NCI-H187 treated with DMSO at 0.1 percent for 48 hours (cell line): ENCODE results near the gene KIF16B.
"Not testable (repeated sequence)": the region's sequence is repeated elsewhere in the genome, so short reads cannot be mapped to it uniquely, and the experiment has no call there.

Source experiments
- DNase-seq: peaks from one replicate; lab custom pipeline; 2025; lab: John Stamatoyannopoulos, UW

The KIF16B gene

GRCh38 chr20:16519673-16520072 lies 53.6 kb downstream of the KIF16B start:
- DNase-seq, result not testable (repeated sequence)

DNA sequence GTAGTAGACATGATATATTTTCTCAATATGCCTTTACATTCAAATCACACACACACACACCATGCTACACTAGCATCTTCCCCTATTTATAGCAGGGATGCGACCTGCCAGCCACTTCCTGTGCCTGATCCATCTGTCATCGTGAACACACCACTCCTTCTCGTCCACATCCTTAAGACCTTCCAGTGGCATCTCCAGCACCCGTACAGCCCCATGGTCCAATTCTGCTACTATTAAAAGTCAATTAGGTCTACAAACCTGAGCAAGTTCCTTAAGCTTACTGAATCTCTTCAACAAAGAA lies 54.5 kb downstream of the KIF16B start:
- no peak for DNase-seq

GRCh38 chr20:16517946-16518783 lies 55.1 kb downstream of the KIF16B start:
- no peak for DNase-seq

DNA sequence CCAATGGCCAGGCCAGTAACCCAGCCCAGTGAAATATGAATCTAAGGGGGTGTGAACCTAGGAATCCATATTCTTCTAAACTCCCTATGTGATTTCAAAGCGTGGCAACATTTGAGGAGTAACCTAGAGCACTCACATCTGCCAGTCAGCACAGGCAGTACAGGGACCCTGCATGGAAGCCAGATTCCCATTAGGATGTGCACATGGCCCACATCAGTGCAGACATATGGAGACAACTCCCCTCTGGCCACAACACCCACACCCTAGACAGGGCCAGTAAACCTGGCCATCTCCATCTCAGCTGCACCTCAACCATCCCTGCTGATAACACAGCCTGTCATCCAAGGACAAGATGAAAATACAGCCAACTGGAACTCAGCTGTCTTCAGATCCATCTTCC lies 56.5 kb downstream of the KIF16B start:
- DNase-seq, result no peak

- DNase-seq, result no peak
These were observed 58.2 kb downstream of the KIF16B start for GRCh38 chr20:16515046-16515445.

DNA sequence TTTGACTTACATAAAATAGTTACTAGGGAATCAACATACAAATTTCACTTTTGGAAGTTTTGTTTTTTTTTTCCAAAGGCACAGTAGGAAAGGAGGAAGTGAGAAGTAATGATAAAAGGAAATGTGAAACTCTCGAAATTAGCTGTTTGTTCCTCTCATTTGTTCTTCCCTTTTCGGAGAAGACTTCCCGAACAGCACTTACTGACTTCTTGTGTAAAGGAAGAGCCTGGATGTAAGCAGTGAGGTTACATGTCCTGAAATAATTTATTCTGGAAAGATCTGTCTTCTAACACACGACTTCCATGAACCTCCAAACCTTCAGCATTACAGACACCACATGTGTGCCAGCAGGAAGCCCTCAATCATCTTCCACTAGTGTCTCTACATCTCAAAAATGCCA lies 59.1 kb downstream of the KIF16B start:
- no peak for DNase-seq

- no peak for DNase-seq
These were observed 67.4 kb downstream of the KIF16B start for GRCh38 chr20:16505894-16506293.

GRCh38 chr20:16501301-16501700 lies 71.9 kb downstream of the KIF16B start:
- DNase-seq, result no peak

DNA sequence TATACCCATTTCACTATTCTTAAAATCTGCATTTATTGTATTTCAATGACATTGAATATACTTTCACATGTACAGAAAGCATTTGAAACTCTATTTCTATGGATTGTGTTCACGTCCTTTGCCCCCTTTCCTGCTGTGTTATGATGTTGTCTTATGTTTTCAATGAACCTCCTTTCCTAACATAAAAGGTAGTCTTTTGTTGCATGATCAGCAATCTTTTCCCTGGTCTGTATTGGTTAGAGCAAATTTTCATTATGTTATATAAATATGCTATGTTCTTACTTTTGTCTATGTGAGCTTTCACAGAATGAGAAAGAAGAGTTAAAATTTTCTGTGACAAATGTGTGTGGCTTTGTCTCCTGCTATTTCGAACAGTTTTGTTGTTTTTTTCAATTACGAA lies 73.1 kb downstream of the KIF16B start:
- no peak for DNase-seq

- DNase-seq, result no peak
These were observed 74.6 kb downstream of the KIF16B start for GRCh38 chr20:16498526-16499253.

GRCh38 chr20:16497896-16498295 lies 75.4 kb downstream of the KIF16B start:
- no peak for DNase-seq

DNA sequence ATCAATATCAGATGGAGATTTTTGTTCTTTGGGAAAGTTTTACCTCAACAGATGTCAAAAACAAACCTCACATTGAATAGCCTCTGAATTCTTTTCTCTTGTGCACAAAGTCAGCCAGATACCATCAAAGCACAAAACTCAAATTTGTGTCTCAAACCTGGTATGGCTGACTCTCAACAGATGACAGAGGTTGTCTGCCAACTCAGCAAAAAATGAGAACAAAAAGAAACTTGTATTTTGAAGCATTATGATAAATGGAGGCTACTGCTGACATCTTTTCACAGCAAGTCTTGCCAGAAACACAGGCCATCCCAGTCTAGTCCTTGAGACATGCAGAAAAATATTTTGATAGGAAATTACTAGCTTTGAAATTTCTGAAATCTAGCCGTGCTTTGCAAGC lies 79.8 kb downstream of the KIF16B start:
- no peak for DNase-seq

DNA sequence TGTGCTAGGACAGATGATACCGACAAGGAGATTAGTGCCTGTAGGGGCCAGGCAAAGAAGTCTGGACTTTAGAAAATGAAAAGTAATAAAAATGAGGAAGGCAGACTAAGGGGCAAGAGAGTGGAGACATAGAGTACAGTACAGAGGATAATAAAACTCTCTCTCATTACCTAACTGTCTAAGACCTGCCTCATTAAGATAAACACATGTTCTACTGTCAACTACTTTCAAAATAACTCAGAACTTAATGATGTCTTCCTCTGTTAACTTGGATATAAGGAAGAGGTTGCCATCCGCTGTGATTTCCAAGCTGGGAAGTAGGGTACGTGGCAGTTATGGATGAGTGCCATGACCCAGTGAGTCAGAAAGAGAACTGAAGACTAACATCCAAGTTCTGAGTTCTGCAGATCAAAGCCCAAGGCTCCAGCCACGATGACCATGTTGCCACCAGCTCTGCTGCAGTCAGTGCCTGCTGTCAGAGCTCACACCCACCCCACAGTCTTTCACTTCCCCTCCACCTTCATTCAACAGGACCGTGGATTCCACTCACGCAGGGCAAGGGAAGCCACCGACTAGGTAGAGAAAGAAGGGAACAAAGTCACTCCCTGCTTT lies 81.8 kb downstream of the KIF16B start:
- no peak for DNase-seq

DNA sequence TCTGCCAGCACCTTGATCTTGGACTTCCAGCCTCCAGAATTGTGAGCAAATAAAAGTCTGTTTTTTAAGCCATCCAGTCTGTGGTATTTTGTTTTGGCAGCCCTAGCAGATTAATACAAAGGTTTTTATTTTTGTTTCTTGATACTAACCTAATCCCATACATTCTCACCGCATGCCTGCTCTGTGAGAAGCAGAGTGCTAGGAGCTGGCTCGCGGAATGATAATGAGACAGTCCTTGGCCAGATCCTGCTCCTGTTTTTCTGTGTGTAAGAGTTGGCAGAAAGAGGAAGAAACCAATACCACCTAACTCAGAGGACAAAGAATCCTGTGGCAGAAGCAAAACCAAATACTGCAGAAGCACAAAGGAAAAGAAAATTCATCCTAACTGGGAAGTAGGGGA lies 82.6 kb downstream of the KIF16B start:
- DNase-seq, result no peak

DNA sequence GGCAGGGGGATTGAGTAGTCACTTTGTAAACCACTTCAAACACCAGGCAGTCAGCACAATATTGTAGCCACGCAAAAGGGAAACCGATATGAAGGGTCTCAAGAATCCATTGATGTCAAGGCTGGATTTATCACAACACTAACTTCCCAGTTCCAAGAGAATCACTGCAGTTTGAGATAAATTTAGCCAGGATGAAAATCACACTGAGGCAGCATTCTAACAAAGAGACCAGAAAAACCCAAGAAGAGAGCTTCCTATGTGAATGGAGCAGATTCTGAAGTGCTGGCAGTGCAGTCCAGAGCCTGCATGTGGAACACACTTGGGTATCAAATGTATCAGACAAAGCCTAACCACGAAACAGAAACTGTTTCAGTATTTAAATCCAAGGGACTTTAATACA lies 84.6 kb downstream of the KIF16B start:
- no peak for DNase-seq

GRCh38 chr20:16488086-16488485 lies 85.2 kb downstream of the KIF16B start:
- no peak for DNase-seq

DNA sequence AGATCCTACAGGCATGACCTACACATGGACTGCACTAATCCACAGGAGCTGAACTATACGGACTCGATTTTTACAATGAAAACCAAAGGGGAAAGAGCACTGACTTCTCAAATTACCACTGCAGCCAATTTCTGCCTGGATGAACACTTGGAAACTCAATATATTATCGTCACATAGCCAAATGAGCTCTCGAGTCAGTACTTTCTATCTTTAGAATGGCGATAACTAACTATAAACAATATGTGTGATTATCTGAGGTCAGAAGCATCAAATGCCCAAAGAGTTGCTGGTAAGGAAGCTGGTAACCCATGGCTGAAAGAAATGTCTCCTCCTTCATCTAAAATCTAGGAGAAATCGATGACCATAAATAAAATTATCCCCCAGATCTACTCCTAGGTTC lies 86.7 kb downstream of the KIF16B start:
- DNase-seq, result no peak

DNA sequence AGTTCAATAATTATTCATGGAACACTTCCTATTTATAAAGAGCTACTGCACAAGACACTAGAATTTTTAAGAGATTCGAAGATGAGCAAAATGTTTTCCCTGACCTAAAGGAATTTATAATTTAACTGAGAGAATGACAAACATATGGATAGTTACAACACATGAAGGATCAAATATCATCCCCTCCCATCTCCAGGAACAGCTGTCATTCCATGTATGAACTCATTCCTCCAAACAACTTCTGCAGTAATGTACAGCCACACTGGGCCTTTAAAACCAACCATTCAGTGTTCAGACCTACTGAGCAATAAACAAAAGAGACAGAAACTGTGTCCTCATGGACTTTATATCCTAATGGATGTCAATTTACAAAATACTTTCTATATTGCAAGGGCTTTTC lies 87.8 kb downstream of the KIF16B start:
- DNase-seq, result no peak

DNA sequence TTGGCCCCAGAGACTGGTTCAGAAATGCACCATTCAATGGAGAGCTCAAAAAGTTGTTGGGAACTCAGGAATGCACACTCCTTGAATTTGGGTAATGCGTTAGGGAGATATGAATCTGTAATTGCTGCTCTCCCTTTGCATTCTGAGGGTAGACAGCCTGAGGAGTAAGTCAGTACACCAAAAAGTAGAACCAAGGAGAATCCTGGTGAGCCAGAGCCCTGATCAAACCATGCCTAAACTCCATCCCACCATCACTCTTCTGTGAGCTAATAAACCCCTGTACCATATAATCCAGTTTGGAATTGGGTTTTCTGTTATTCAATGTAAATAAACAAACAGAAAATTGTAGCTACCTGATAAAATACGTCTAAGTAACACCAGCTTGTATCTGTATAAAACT lies 90.2 kb downstream of the KIF16B start:
- no peak for DNase-seq

- no peak for DNase-seq
These were observed 91.3 kb downstream of the KIF16B start for GRCh38 chr20:16481977-16482376.

- DNase-seq, result no peak
These were observed 93.6 kb downstream of the KIF16B start for GRCh38 chr20:16479666-16480065.

- DNase-seq, result no peak
These were observed 95.6 kb downstream of the KIF16B start for GRCh38 chr20:16477632-16478031.

- DNase-seq, result no peak
These were observed 97.2 kb downstream of the KIF16B start for GRCh38 chr20:16476032-16476431.
